Upper lobe of left lung (tissue), 4 donors: Measurements from ENCODE around the gene SRR.

Experiments
- POLR2A ChIP-seq, 4 donors: fragments of 450-650 bp; IDR thresholded peaks; one replicate each; pipeline ENCODE4 v1.5.1; 2016 to 2017; ENCODE audit warnings: antibody characterized with exemption in 4 of 4, mild to moderate bottlenecking in 2 of 4
- POLR2AphosphoS5 ChIP-seq, 2 donors: sonication (generic); formaldehyde crosslinking; IDR thresholded peaks; one replicate each; pipeline ENCODE4 v1.5.1; 2017; ENCODE audit warnings: antibody characterized with exemption in 2 of 2
- TF ChIP-seq, protein P1 (sequence below), 6 experiments: fragments of 450-650 bp in 4 of 6; fragments of 200-600 bp in 2 of 6; sonication (generic) in 2 of 6; IDR thresholded peaks; one replicate each; pipeline ENCODE4 v1.5.1; 2016 to 2019; ENCODE audit warnings: antibody characterized with exemption in 6 of 6

- TF ChIP-seq, protein P1, sequence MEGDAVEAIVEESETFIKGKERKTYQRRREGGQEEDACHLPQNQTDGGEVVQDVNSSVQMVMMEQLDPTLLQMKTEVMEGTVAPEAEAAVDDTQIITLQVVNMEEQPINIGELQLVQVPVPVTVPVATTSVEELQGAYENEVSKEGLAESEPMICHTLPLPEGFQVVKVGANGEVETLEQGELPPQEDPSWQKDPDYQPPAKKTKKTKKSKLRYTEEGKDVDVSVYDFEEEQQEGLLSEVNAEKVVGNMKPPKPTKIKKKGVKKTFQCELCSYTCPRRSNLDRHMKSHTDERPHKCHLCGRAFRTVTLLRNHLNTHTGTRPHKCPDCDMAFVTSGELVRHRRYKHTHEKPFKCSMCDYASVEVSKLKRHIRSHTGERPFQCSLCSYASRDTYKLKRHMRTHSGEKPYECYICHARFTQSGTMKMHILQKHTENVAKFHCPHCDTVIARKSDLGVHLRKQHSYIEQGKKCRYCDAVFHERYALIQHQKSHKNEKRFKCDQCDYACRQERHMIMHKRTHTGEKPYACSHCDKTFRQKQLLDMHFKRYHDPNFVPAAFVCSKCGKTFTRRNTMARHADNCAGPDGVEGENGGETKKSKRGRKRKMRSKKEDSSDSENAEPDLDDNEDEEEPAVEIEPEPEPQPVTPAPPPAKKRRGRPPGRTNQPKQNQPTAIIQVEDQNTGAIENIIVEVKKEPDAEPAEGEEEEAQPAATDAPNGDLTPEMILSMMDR (IDR thresholded peaks at IDR 0.05), result no peak
- TF ChIP-seq POLR2A (IDR thresholded peaks at IDR 0.05) (no peak), POLR2AphosphoS5 (IDR thresholded peaks at IDR 0.05) (no peak)
These were observed 15.3 kb downstream of the SRR start for GRCh38 chr17:2319051-2319450.
